A549 (cell line): ENCODE data around the gene SCAP. TPM values are rescaled to one million over a fixed set of nuclear protein-coding genes. Genes with fewer than 3 reads are reported as not detected.

Experiments used
- ATAC-seq, 2 experiments: fragments of 200-7000 bp in 1 of 2; fragments of >200 bp in 1 of 2; cut with Nextera tagmentation in 1 of 2; cut with Tn5 transposase in 1 of 2; 3 replicates each; pipeline versions ENCODE4 v1.8.0 to v1.9.1; 2018 to 2020; ENCODE audit warnings: mild to moderate bottlenecking in 1 of 2, moderate library complexity in 1 of 2
- CTCF ChIA-PET: fragments of 300-600 bp; sonication (Branson Sonifier 250); formaldehyde crosslinking; extraction: SDS; loops from one replicate; lab custom pipeline; 2021; ENCODE audit warnings: antibody characterized with exemption, inconsistent platforms; lab: Yijun Ruan, JAX
- POLR2A ChIA-PET: fragments of 350-600 bp; formaldehyde crosslinking; extraction: SDS; loops from one replicate; lab custom pipeline; 2021; ENCODE audit warnings: antibody characterized with exemption, inconsistent platforms; lab: Yijun Ruan, JAX
- DNase-seq, 2 experiments: peaks; one replicate each; pipeline versions ENCODE4 v3.0.0 to v3.0.0-alpha.2; 2011 to 2016; ENCODE audit warnings: low read depth in 1 of 2, low spot score in 1 of 2
- FAIRE-seq: peaks from 2 replicates; lab custom pipeline; 2011; peaks lifted over from hg19 to GRCh38; lab: Jason Lieb, UNC
- H3K27ac ChIP-seq, 2 experiments: fragments of >200 bp; sonication (Bioruptor Twin); formaldehyde crosslinking; 3 replicates each; pipeline ENCODE4 v1.5.1; 2016 to 2017
- H3K4me1 ChIP-seq: fragments of >200 bp; sonication (Bioruptor Twin); formaldehyde crosslinking; 3 replicates; pipeline ENCODE4 v1.6.1; 2016
- H3K4me2 ChIP-seq: fragments of >200 bp; sonication (Bioruptor Twin); formaldehyde crosslinking; 3 replicates; pipeline ENCODE4 v1.6.1; 2016
- H3K4me3 ChIP-seq: fragments of >200 bp; sonication (Bioruptor Twin); formaldehyde crosslinking; 3 replicates; pipeline ENCODE4 v1.5.1; 2016
- H3K9me3 ChIP-seq: fragments of >200 bp; sonication (Bioruptor Twin); formaldehyde crosslinking; 3 replicates; pipeline ENCODE4 v1.6.1; 2016
- CHD2 ChIP-seq: fragments of 150-350 bp; IDR thresholded peaks from 2 replicates; pipeline ENCODE4 v1.6.1; 2014; ENCODE audit warnings: low read length; ENCODE audit not compliant: partially characterized antibody
- EHMT2 ChIP-seq: fragments of 200-600 bp; sonication (generic); IDR thresholded peaks from 2 replicates; pipeline ENCODE4 v1.6.1; 2016; ENCODE audit warnings: antibody characterized with exemption, low read depth, mild to moderate bottlenecking, moderate library complexity
- FOXS1 ChIP-seq: fragments of 250-450 bp; sonication (Bioruptor Pico); IDR thresholded peaks from 2 replicates; pipeline ENCODE4 v1.5.0; 2020; ENCODE audit warnings: mild to moderate bottlenecking, moderate library complexity
- HOXB5 ChIP-seq: fragments of 250-450 bp; sonication (Bioruptor Pico); IDR thresholded peaks from 2 replicates; pipeline ENCODE4 v1.5.0; 2020; ENCODE audit warnings: mild to moderate bottlenecking, moderate library complexity
- JUN ChIP-seq, 2 experiments: fragments of >200 bp; sonication (Bioruptor Twin); formaldehyde crosslinking; IDR thresholded peaks; 2 replicates in 1 of 2; 3 replicates in 1 of 2; pipeline ENCODE4 v1.6.1; 2016 to 2017
- NFE2L2 ChIP-seq: fragments of 150-350 bp; conservative IDR thresholded peaks from 2 replicates; pipeline ENCODE4 v1.6.1; 2014; ENCODE audit warnings: low read length
- NPAS2 ChIP-seq: fragments of 250-450 bp; sonication (Bioruptor Pico); IDR thresholded peaks from 2 replicates; pipeline ENCODE4 v1.8.0; 2022; ENCODE audit warnings: mild to moderate bottlenecking, moderate library complexity, borderline replicate concordance
- NR3C1 ChIP-seq: fragments of >200 bp; sonication (Bioruptor Twin); formaldehyde crosslinking; IDR thresholded peaks from 3 replicates; pipeline ENCODE4 v1.6.1; 2017
- PHF8 ChIP-seq: fragments of 200-600 bp; sonication (generic); IDR thresholded peaks from 2 replicates; pipeline ENCODE4 v1.6.1; 2016; ENCODE audit warnings: low read depth, mild to moderate bottlenecking, antibody characterized with exemption, moderate library complexity, borderline replicate concordance
- RARB ChIP-seq: fragments of 250-450 bp; sonication (Bioruptor Pico); IDR thresholded peaks from 2 replicates; pipeline ENCODE4 v1.8.0; 2021; ENCODE audit warnings: mild to moderate bottlenecking, moderate library complexity
- SMC3 ChIP-seq: fragments of >200 bp; sonication (Bioruptor Twin); formaldehyde crosslinking; IDR thresholded peaks from 3 replicates; pipeline ENCODE4 v1.6.1; 2018; ENCODE audit warnings: inconsistent platforms
- TFCP2L1 ChIP-seq: fragments of 250-450 bp; sonication (Bioruptor Pico); IDR thresholded peaks from 2 replicates; pipeline ENCODE4 v1.5.0; 2021; ENCODE audit warnings: mild to moderate bottlenecking
- ZC3H11A ChIP-seq: fragments of 450-650 bp; IDR thresholded peaks from 2 replicates; pipeline ENCODE4 v1.6.1; 2014; ENCODE audit warnings: antibody characterized with exemption, mild to moderate bottlenecking
- ZFP36 ChIP-seq: fragments of 450-650 bp; IDR thresholded peaks from 2 replicates; pipeline ENCODE4 v1.6.1; 2014; ENCODE audit warnings: borderline replicate concordance; ENCODE audit not compliant: partially characterized antibody
- ZNF302 ChIP-seq: fragments of 250-450 bp; sonication (Bioruptor Pico); IDR thresholded peaks from 2 replicates; pipeline ENCODE4 v1.9.0; 2021; ENCODE audit warnings: inconsistent platforms, mild to moderate bottlenecking, moderate library complexity
- WGBS: methylation state at CpG from one replicate; pipeline ENCODE4 v1.1.6; 2017; ENCODE audit errors: missing lambda C conversion rate; 5-methylcytosine and 5-hydroxymethylcytosine counted together
- polyA plus RNA-seq, 4 experiments: library from polyadenylated mRNA; depleted of rRNA in 3 of 4; stranded (reverse); fragments of >200 nt; fragmentation: RNase III in 1 of 4; extraction: RNeasy Plus Mini Kit Qiagen cat#74134 plus additional on column Dnase treatment in 1 of 4; gene quantifications; 2 replicates in 3 of 4; 3 replicates in 1 of 4; pipeline ENCODE4 v1.2.3, GENCODE V29; 2011 to 2017
- TF ChIP-seq, protein P1 (sequence below): fragments of 250-450 bp; sonication (Bioruptor Pico); IDR thresholded peaks from 2 replicates; pipeline ENCODE4 v1.5.0; 2021; ENCODE audit warnings: mild to moderate bottlenecking, moderate library complexity, borderline replicate concordance
- TF ChIP-seq, protein P2 (sequence below): fragments of 150-350 bp; IDR thresholded peaks from 2 replicates; pipeline ENCODE4 v1.6.1; 2014; ENCODE audit warnings: low read depth, mild to moderate bottlenecking, low read length
- TF ChIP-seq, protein P3 (sequence below): IDR thresholded peaks from 2 replicates; pipeline ENCODE4 v1.6.1; 2012; ENCODE audit warnings: low read depth, borderline replicate concordance
- TF ChIP-seq, protein P4 (sequence below): fragments of 450-650 bp; IDR thresholded peaks from 2 replicates; pipeline ENCODE4 v1.6.1; 2014; ENCODE audit warnings: antibody characterized with exemption
- TF ChIP-seq, protein P5 (sequence below): fragments of 200-600 bp; sonication (generic); IDR thresholded peaks from 2 replicates; pipeline ENCODE4 v1.6.1; 2016; ENCODE audit warnings: antibody characterized with exemption, mild to moderate bottlenecking, moderate library complexity
- TF ChIP-seq, protein P6 (sequence below): IDR thresholded peaks from 2 replicates; pipeline ENCODE4 v1.6.1; 2012

The SCAP gene
- polyA plus RNA-seq, 2 of the 4 experiments (the other 2 are of a cell fraction), result 12.9 to 25.9 TPM

DNA sequence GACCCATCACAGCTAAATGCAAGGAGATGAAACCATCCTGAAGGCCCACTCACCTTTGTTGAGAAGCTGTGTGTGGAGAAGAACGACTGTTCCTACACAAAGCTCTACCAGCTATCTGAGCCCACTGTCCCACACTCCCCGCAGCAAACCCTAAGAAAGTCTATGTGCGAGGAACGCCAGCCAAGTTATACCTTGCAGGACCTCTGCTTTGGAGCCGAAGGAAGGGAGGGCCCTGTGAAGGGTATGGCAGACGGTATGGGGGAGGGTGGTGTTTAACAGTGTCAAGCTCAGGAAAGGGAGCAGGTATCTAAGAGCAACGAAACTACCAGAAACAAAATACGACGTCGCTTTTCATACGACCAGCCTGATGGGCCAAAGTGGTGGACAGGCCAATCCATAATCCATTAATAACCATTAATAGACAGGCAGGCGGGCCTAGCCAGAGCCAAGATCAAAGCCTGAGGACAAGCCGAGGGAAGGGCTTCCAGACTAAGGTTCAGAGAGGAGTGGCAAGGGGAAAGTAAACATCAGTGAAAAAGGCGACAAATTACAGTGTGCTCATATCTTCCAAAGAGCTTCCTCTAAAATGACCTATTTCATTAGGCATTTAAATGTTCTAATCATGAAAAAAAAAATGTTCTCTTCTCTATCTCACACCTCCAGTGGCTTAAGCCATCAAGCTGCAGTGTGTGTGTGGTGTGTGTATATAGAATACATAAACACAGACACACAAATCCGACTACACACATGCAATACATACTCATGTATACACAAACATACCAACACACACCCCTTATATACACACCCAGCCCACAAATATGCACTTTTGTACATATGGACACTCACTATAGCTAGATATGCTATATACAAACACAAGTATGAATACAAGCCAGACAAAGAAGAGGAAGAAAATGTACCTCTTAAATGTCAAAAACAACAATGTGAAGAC lies 51.0 kb downstream of the SCAP start (continued):
- TF ChIP-seq, protein P1, sequence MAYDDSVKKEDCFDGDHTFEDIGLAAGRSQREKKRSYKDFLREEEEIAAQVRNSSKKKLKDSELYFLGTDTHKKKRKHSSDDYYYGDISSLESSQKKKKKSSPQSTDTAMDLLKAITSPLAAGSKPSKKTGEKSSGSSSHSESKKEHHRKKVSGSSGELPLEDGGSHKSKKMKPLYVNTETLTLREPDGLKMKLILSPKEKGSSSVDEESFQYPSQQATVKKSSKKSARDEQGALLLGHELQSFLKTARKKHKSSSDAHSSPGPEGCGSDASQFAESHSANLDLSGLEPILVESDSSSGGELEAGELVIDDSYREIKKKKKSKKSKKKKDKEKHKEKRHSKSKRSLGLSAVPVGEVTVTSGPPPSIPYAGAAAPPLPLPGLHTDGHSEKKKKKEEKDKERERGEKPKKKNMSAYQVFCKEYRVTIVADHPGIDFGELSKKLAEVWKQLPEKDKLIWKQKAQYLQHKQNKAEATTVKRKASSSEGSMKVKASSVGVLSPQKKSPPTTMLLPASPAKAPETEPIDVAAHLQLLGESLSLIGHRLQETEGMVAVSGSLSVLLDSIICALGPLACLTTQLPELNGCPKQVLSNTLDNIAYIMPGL (CRISPR knock-in tag), result no peak
- no peak for TF ChIP-seq HOXB5 (CRISPR knock-in tag)

DNA sequence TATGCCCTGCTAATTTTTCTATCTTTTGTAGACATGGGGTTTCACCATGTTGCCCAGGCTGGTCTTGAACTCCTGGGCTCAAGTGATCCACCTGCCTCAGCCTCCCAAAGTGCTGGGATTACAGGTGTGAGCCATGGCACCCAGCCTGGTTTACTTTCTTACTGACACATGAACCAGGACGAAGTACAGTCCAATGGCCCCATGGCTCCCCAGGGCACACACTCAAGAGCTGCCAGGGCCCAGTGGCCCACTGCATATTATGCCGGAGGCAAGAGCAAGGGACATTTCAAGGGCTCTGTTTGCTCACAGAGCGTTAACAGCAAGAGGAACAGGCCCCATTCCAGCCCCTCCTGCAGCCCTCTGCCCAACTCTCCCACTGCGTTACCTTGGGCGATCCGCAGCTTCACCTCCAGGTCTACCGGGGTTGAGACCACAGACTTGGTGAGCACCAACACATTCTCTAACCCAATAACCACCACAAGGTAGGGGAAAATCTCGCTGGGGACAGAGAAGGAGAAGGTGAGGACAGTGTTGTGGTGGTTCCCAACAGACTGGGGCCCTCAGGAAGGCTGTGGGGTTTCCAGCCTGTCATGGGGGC lies 52.1 kb downstream of the SCAP start:
- H3K4me2 ChIP-seq, result no peak overlapping the region
- TF ChIP-seq ZNF302 (CRISPR knock-in tag), result no peak
- TF ChIP-seq CHD2, result no peak
- no peak for TF ChIP-seq NPAS2 (CRISPR knock-in tag)
- TF ChIP-seq EHMT2, result no peak
- no peak for TF ChIP-seq JUN (IDR thresholded peaks at IDR 0.05)
- TF ChIP-seq NR3C1, result no peak
- no peak for TF ChIP-seq NFE2L2
- 91% methylated on average over 6 of the region's 8 CpGs for WGBS
- H3K4me3 ChIP-seq, result no peak overlapping the region
- DNase-seq (no peak), FAIRE-seq (no peak), ATAC-seq (no peak)
- ChIA-PET POLR2A (no interaction called here), CTCF (interaction anchor here (0.6 to 5.7 kb wide), 6 partner anchors 10 to 763 kb away, joined by 3 to 34 read pairs (median 4); partner anchors contain the start of genes ELP6 and SCAP)
- H3K9me3 ChIP-seq, result no peaks in the 10 kb centered on the region
- no peak overlapping the region for H3K27ac ChIP-seq
- H3K4me1 ChIP-seq, result 0 out of 3 replicates have a peak, but pooled peaks cover 7% of the 10 kb centered on the region

DNA sequence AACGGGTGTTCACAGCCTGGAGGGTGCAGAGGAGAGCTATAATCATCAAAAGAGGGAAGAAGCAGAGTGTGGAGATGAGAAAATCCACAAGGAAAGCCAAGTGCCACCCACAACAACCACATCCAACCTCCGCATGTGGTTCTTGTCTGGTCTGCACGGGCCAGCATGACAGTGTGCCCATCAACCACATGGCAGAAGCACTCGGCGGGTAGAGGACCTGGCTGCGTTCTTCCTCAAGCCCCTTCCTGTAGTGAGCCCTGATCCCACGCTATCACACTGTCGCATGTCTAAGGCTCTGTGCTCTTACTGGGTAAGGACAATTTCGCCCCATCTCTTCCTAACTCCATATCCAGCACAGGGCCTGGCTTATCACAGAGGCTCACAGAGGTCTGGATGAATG lies 53.0 kb downstream of the SCAP start:
- FAIRE-seq (no peak), DNase-seq (no peak), ATAC-seq (no peak)
- no peak overlapping the region; a peak in 1 of 6 replicates for H3K27ac ChIP-seq
- no peak overlapping the region for H3K4me2 ChIP-seq
- ChIA-PET CTCF (interaction anchor here (1.3 to 5.7 kb wide), 8 partner anchors 9 to 367 kb away, joined by 4 to 34 read pairs (median 8); partner anchors contain the start of genes ELP6 and SCAP), POLR2A (no interaction called here)
- WGBS, result 94% methylated on average over 9 of the region's 9 CpGs
- H3K4me3 ChIP-seq, result no peak overlapping the region
- 0 out of 3 replicates have a peak, but pooled peaks cover 7% of the 10 kb centered on the region for H3K4me1 ChIP-seq
- no peaks in the 10 kb centered on the region for H3K9me3 ChIP-seq
- TF ChIP-seq, protein P2, sequence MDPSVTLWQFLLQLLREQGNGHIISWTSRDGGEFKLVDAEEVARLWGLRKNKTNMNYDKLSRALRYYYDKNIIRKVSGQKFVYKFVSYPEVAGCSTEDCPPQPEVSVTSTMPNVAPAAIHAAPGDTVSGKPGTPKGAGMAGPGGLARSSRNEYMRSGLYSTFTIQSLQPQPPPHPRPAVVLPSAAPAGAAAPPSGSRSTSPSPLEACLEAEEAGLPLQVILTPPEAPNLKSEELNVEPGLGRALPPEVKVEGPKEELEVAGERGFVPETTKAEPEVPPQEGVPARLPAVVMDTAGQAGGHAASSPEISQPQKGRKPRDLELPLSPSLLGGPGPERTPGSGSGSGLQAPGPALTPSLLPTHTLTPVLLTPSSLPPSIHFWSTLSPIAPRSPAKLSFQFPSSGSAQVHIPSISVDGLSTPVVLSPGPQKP, result no peak
- TF ChIP-seq, protein P3, sequence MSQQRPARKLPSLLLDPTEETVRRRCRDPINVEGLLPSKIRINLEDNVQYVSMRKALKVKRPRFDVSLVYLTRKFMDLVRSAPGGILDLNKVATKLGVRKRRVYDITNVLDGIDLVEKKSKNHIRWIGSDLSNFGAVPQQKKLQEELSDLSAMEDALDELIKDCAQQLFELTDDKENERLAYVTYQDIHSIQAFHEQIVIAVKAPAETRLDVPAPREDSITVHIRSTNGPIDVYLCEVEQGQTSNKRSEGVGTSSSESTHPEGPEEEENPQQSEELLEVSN, result no peak
- TF ChIP-seq, protein P4, sequence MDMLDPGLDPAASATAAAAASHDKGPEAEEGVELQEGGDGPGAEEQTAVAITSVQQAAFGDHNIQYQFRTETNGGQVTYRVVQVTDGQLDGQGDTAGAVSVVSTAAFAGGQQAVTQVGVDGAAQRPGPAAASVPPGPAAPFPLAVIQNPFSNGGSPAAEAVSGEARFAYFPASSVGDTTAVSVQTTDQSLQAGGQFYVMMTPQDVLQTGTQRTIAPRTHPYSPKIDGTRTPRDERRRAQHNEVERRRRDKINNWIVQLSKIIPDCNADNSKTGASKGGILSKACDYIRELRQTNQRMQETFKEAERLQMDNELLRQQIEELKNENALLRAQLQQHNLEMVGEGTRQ, result no peak
- no peak for TF ChIP-seq ZC3H11A
- TF ChIP-seq PHF8, result no peak
- TF ChIP-seq TFCP2L1 (CRISPR knock-in tag), result no peak
- TF ChIP-seq, protein P5, sequence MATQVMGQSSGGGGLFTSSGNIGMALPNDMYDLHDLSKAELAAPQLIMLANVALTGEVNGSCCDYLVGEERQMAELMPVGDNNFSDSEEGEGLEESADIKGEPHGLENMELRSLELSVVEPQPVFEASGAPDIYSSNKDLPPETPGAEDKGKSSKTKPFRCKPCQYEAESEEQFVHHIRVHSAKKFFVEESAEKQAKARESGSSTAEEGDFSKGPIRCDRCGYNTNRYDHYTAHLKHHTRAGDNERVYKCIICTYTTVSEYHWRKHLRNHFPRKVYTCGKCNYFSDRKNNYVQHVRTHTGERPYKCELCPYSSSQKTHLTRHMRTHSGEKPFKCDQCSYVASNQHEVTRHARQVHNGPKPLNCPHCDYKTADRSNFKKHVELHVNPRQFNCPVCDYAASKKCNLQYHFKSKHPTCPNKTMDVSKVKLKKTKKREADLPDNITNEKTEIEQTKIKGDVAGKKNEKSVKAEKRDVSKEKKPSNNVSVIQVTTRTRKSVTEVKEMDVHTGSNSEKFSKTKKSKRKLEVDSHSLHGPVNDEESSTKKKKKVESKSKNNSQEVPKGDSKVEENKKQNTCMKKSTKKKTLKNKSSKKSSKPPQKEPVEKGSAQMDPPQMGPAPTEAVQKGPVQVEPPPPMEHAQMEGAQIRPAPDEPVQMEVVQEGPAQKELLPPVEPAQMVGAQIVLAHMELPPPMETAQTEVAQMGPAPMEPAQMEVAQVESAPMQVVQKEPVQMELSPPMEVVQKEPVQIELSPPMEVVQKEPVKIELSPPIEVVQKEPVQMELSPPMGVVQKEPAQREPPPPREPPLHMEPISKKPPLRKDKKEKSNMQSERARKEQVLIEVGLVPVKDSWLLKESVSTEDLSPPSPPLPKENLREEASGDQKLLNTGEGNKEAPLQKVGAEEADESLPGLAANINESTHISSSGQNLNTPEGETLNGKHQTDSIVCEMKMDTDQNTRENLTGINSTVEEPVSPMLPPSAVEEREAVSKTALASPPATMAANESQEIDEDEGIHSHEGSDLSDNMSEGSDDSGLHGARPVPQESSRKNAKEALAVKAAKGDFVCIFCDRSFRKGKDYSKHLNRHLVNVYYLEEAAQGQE, result no peak
- TF ChIP-seq ZFP36, result no peak
- TF ChIP-seq FOXS1 (CRISPR knock-in tag), result no peak
- no peak for TF ChIP-seq RARB
- TF ChIP-seq, protein P6, sequence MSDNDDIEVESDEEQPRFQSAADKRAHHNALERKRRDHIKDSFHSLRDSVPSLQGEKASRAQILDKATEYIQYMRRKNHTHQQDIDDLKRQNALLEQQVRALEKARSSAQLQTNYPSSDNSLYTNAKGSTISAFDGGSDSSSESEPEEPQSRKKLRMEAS, result no peak
- TF ChIP-seq SMC3, result no peak
- TF ChIP-seq, protein P1 (CRISPR knock-in tag), result no peak
- TF ChIP-seq NFE2L2, result no peak
